ENCODE results near the gene SLC25A13.

SLC25A13 gene

GRCh38 chr7:96244992-96245292 lies 77.0 kb downstream of the SLC25A13 start:
- Histone ChIP-seq H3K4me3 (ENCODE audit: low read depth, low read length) (no peak overlapping the region), H3K27ac (ENCODE audit: low read depth, low read length) (no peak overlapping the region), H3K4me1 (ENCODE audit: control insufficient read depth, insufficient read depth, low read length) (peaks cover 5% of the 10 kb centered on the region), H3K9me3 (ENCODE audit: control insufficient read depth, insufficient read depth, low read length) (no peaks in the 10 kb centered on the region), H3K36me3 (ENCODE audit: control insufficient read depth, insufficient read depth, low read length) (no peaks in the 10 kb centered on the region), H3K27me3 (ENCODE audit: control insufficient read depth, insufficient read depth, low read length) (no peaks in the 10 kb centered on the region), H3K9ac (ENCODE audit: low read depth, low read length) (no peak overlapping the region)

GRCh38 chr7:96244244-96244991 lies 77.5 kb downstream of the SLC25A13 start:
- H3K4me1 ChIP-seq (ENCODE audit: control insufficient read depth, insufficient read depth, low read length) = peaks cover 5% of the 10 kb centered on the region
- no peak overlapping the region for H3K9ac ChIP-seq (ENCODE audit: low read depth, low read length)
- no peak overlapping the region for H3K27ac ChIP-seq (ENCODE audit: low read depth, low read length)
- no peak overlapping the region for H3K4me3 ChIP-seq (ENCODE audit: low read depth, low read length)
- H3K9me3 ChIP-seq (ENCODE audit: control insufficient read depth, insufficient read depth, low read length) = no peaks in the 10 kb centered on the region
- H3K27me3 ChIP-seq (ENCODE audit: control insufficient read depth, insufficient read depth, low read length) = no peaks in the 10 kb centered on the region
- no peaks in the 10 kb centered on the region for H3K36me3 ChIP-seq (ENCODE audit: control insufficient read depth, insufficient read depth, low read length)

GRCh38 chr7:96243241-96243640 lies 78.7 kb downstream of the SLC25A13 start:
- Histone ChIP-seq H3K27me3 (ENCODE audit: control insufficient read depth, insufficient read depth, low read length) (no peaks in the 10 kb centered on the region), H3K4me3 (ENCODE audit: low read depth, low read length) (no peak overlapping the region), H3K9ac (ENCODE audit: low read depth, low read length) (no peak overlapping the region), H3K9me3 (ENCODE audit: control insufficient read depth, insufficient read depth, low read length) (no peaks in the 10 kb centered on the region), H3K4me1 (ENCODE audit: control insufficient read depth, insufficient read depth, low read length) (peaks cover 2% of the 10 kb centered on the region), H3K27ac (ENCODE audit: low read depth, low read length) (no peak overlapping the region), H3K36me3 (ENCODE audit: control insufficient read depth, insufficient read depth, low read length) (no peaks in the 10 kb centered on the region)

GRCh38 chr7:96241855-96242254 lies 80.0 kb downstream of the SLC25A13 start:
- no peaks in the 10 kb centered on the region; the same call in 1 of the 2 replicates for H3K4me1 ChIP-seq (ENCODE audit: control insufficient read depth, insufficient read depth, low read length)
- H3K36me3 ChIP-seq (ENCODE audit: control insufficient read depth, insufficient read depth, low read length) = no peaks in the 10 kb centered on the region
- no peak overlapping the region for H3K4me3 ChIP-seq (ENCODE audit: low read depth, low read length)
- no peaks in the 10 kb centered on the region for H3K9me3 ChIP-seq (ENCODE audit: control insufficient read depth, insufficient read depth, low read length)
- no peak overlapping the region for H3K9ac ChIP-seq (ENCODE audit: low read depth, low read length)
- H3K27ac ChIP-seq (ENCODE audit: low read depth, low read length) = no peak overlapping the region
- no peaks in the 10 kb centered on the region for H3K27me3 ChIP-seq (ENCODE audit: control insufficient read depth, insufficient read depth, low read length)

GRCh38 chr7:96238976-96239766 lies 82.7 kb downstream of the SLC25A13 start:
- Histone ChIP-seq H3K9me3 (ENCODE audit: control insufficient read depth, insufficient read depth, low read length) (no peaks in the 10 kb centered on the region), H3K4me1 (ENCODE audit: control insufficient read depth, insufficient read depth, low read length) (no peaks in the 10 kb centered on the region), H3K9ac (ENCODE audit: low read depth, low read length) (no peak overlapping the region), H3K4me3 (ENCODE audit: low read depth, low read length) (no peak overlapping the region), H3K27me3 (ENCODE audit: control insufficient read depth, insufficient read depth, low read length) (no peaks in the 10 kb centered on the region), H3K36me3 (ENCODE audit: control insufficient read depth, insufficient read depth, low read length) (peaks cover 3% of the 10 kb centered on the region; the same call in 1 of the 2 replicates), H3K27ac (ENCODE audit: low read depth, low read length) (no peak overlapping the region)

GRCh38 chr7:96238474-96238873 lies 83.4 kb downstream of the SLC25A13 start:
- Histone ChIP-seq H3K27ac (ENCODE audit: low read depth, low read length) (no peak overlapping the region), H3K4me1 (ENCODE audit: control insufficient read depth, insufficient read depth, low read length) (no peaks in the 10 kb centered on the region), H3K4me3 (ENCODE audit: low read depth, low read length) (no peak overlapping the region), H3K9me3 (ENCODE audit: control insufficient read depth, insufficient read depth, low read length) (no peaks in the 10 kb centered on the region), H3K9ac (ENCODE audit: low read depth, low read length) (no peak overlapping the region), H3K36me3 (ENCODE audit: control insufficient read depth, insufficient read depth, low read length) (peaks cover 10% of the 10 kb centered on the region), H3K27me3 (ENCODE audit: control insufficient read depth, insufficient read depth, low read length) (no peaks in the 10 kb centered on the region)

GRCh38 chr7:96237040-96237439 lies 84.9 kb downstream of the SLC25A13 start:
- Histone ChIP-seq H3K9me3 (ENCODE audit: control insufficient read depth, insufficient read depth, low read length) (no peaks in the 10 kb centered on the region), H3K36me3 (ENCODE audit: control insufficient read depth, insufficient read depth, low read length) (peaks cover 10% of the 10 kb centered on the region), H3K9ac (ENCODE audit: low read depth, low read length) (no peak overlapping the region), H3K27ac (ENCODE audit: low read depth, low read length) (no peak overlapping the region), H3K27me3 (ENCODE audit: control insufficient read depth, insufficient read depth, low read length) (no peaks in the 10 kb centered on the region), H3K4me3 (ENCODE audit: low read depth, low read length) (no peak overlapping the region), H3K4me1 (ENCODE audit: control insufficient read depth, insufficient read depth, low read length) (no peaks in the 10 kb centered on the region)

- H3K4me3 ChIP-seq (ENCODE audit: low read depth, low read length) = no peak overlapping the region
- no peaks in the 10 kb centered on the region for H3K27me3 ChIP-seq (ENCODE audit: control insufficient read depth, insufficient read depth, low read length)
- no peaks in the 10 kb centered on the region for H3K9me3 ChIP-seq (ENCODE audit: control insufficient read depth, insufficient read depth, low read length)
- no peak overlapping the region for H3K9ac ChIP-seq (ENCODE audit: low read depth, low read length)
- no peak overlapping the region for H3K27ac ChIP-seq (ENCODE audit: low read depth, low read length)
- H3K4me1 ChIP-seq (ENCODE audit: control insufficient read depth, insufficient read depth, low read length) = no peaks in the 10 kb centered on the region
- peaks cover 10% of the 10 kb centered on the region for H3K36me3 ChIP-seq (ENCODE audit: control insufficient read depth, insufficient read depth, low read length)
Measured at GRCh38 chr7:96236198-96237039, 85.5 kb downstream of the SLC25A13 start.

- no peak overlapping the region for H3K9ac ChIP-seq (ENCODE audit: low read depth, low read length)
Measured at GRCh38 chr7:96235281-96235680, 86.6 kb downstream of the SLC25A13 start.

GRCh38 chr7:96233528-96234154 lies 88.3 kb downstream of the SLC25A13 start:
- Histone ChIP-seq H3K36me3 (ENCODE audit: control insufficient read depth, insufficient read depth, low read length) (peaks cover 10% of the 10 kb centered on the region), H3K27ac (ENCODE audit: low read depth, low read length) (no peak overlapping the region), H3K4me3 (ENCODE audit: low read depth, low read length) (no peak overlapping the region), H3K4me1 (ENCODE audit: control insufficient read depth, insufficient read depth, low read length) (no peaks in the 10 kb centered on the region), H3K27me3 (ENCODE audit: control insufficient read depth, insufficient read depth, low read length) (no peaks in the 10 kb centered on the region), H3K9ac (ENCODE audit: low read depth, low read length) (no peak overlapping the region), H3K9me3 (ENCODE audit: control insufficient read depth, insufficient read depth, low read length) (no peaks in the 10 kb centered on the region)

More at GRCh38 chr7:96235281-96235680, 86.6 kb downstream of the SLC25A13 start:
- no peaks in the 10 kb centered on the region for H3K9me3 ChIP-seq (ENCODE audit: control insufficient read depth, insufficient read depth, low read length)
- no peaks in the 10 kb centered on the region for H3K27me3 ChIP-seq (ENCODE audit: control insufficient read depth, insufficient read depth, low read length)
- no peak overlapping the region for H3K4me3 ChIP-seq (ENCODE audit: low read depth, low read length)
- no peaks in the 10 kb centered on the region for H3K4me1 ChIP-seq (ENCODE audit: control insufficient read depth, insufficient read depth, low read length)
- H3K27ac ChIP-seq (ENCODE audit: low read depth, low read length) = no peak overlapping the region
- H3K36me3 ChIP-seq (ENCODE audit: control insufficient read depth, insufficient read depth, low read length) = peaks cover 10% of the 10 kb centered on the region

Measured in HUES48 (cell line).